ENCODE results near the gene HERC5.

GRCh38 chr4:88522702-88523324 is 65.9 kb downstream of the HERC5 start:
- TF ChIP-seq ZNF274 (IDR thresholded peaks at IDR 0.05; ENCODE audit: low read depth, low read length), result no peak
- TF ChIP-seq SUZ12 (IDR thresholded peaks at IDR 0.05; ENCODE audit: extremely low read depth, insufficient read depth, insufficient read length), result no peak
- TF ChIP-seq YY1 (IDR thresholded peaks at IDR 0.05; ENCODE audit: insufficient read depth, insufficient read length), result no peak

All from NT2/D1 (cell line).